Mucosa of stomach (tissue), 1 donor: Measurements from ENCODE around the gene HMGA1.

Experiments used
- H3K27me3 ChIP-seq: one replicate; pipeline ENCODE4 v1.7.0; 2013; ENCODE audit warnings: mild to moderate bottlenecking, low read length; ENCODE audit not compliant: control insufficient read depth, insufficient read depth
- H3K36me3 ChIP-seq: one replicate; pipeline ENCODE4 v1.7.0; 2013; ENCODE audit warnings: low read length; ENCODE audit not compliant: control insufficient read depth, insufficient read depth
- H3K4me1 ChIP-seq: one replicate; pipeline ENCODE4 v1.7.0; 2013; ENCODE audit warnings: mild to moderate bottlenecking, low read length; ENCODE audit not compliant: control insufficient read depth, insufficient read depth
- H3K4me3 ChIP-seq: one replicate; pipeline ENCODE4 v1.7.0; 2013; ENCODE audit warnings: low read length
- H3K9ac ChIP-seq: one replicate; pipeline ENCODE4 v1.7.0; 2013; ENCODE audit warnings: mild to moderate bottlenecking, low read length, moderate library complexity
- H3K9me3 ChIP-seq: one replicate; pipeline ENCODE4 v1.7.0; 2013; ENCODE audit warnings: mild to moderate bottlenecking, low read length, moderate library complexity; ENCODE audit not compliant: control insufficient read depth
- donor health status: Pancreatic carcinoma.

The HMGA1 gene

GRCh38 chr6:34277763-34278112 lies 41.1 kb downstream of the HMGA1 start:
- Histone ChIP-seq H3K27me3 (no peaks in the 10 kb centered on the region), H3K4me3 (no peak overlapping the region), H3K9ac (no peak overlapping the region), H3K4me1 (peaks cover 5% of the 10 kb centered on the region), H3K36me3 (no peaks in the 10 kb centered on the region), H3K9me3 (no peaks in the 10 kb centered on the region)

DNA sequence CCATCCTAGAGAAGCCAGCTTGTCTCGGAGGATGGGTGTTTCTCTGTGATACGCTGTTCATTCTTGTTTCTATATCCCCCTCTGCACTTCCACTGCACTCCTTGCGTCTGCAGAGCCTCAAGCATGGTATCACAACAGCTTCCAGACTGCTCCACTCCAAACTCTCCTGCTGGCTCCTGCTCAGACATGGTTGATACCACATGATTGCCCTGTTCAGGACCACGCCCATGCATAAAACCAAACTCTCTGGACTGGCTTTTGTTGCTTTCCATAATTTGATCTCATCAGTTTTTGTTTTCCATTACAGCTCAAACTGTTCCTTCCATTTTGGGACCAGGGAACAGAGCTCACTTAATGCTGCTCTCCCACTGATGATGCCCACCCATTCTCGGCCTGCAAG lies 42.2 kb downstream of the HMGA1 start:
- Histone ChIP-seq H3K4me3 (no peak overlapping the region), H3K9me3 (no peaks in the 10 kb centered on the region), H3K9ac (no peak overlapping the region), H3K4me1 (no peaks in the 10 kb centered on the region), H3K36me3 (no peaks in the 10 kb centered on the region), H3K27me3 (no peaks in the 10 kb centered on the region)

DNA sequence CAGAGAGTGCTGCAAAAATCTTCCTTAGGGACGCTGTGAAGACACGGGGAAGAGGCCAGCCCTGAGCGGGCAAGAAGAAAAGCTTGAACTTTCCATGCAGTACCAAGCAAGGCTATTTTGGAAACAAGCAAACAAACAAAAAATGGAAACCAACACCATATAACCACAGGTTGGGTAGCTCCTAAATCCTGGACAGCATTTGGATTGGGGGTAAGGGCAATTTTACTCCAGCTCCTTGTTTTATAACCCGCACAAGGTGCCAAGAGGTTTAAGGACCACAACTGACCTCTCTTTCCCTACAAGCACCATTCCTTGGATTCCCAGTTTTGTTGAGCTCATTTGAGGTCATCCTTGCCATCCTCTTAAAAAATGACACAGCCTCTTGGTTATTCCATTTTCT lies 43.5 kb downstream of the HMGA1 start:
- Histone ChIP-seq H3K4me1 (no peaks in the 10 kb centered on the region), H3K9me3 (no peaks in the 10 kb centered on the region), H3K27me3 (no peaks in the 10 kb centered on the region), H3K9ac (no peak overlapping the region), H3K4me3 (no peak overlapping the region), H3K36me3 (no peaks in the 10 kb centered on the region)

DNA sequence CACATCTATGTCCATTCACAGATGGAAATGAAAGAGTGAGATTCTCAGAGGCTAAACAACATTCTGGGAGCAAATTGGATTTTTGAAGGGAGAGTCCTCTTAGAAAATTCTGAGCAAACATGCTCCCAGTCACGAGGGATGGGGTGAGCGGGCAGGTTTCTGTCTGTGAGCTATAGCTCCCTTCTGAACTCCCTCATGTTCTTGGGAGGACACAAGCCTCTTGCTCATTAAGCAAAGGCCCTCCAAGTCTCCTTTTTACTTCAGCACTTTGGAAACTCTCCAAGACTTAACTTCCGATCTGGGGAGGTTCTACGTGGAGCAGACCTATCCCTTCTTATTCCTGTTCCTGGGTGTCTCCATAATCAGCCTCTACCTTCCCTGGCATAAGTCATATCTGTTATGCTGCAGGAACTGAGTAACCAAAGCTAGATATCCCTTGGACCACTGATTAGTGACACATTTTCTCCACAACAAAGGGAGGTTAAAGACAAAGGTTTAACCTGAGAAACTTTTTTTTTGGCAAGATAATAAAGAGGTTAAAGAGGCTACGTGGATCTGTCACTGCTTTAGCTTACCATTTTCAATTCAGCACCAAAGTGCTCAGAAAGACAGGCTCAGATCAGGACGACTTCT lies 45.1 kb downstream of the HMGA1 start:
- H3K36me3 ChIP-seq, result no peaks in the 10 kb centered on the region
- no peak overlapping the region for H3K4me3 ChIP-seq
- no peaks in the 10 kb centered on the region for H3K4me1 ChIP-seq
- no peak overlapping the region for H3K9ac ChIP-seq
- no peaks in the 10 kb centered on the region for H3K27me3 ChIP-seq
- H3K9me3 ChIP-seq, result no peaks in the 10 kb centered on the region

DNA sequence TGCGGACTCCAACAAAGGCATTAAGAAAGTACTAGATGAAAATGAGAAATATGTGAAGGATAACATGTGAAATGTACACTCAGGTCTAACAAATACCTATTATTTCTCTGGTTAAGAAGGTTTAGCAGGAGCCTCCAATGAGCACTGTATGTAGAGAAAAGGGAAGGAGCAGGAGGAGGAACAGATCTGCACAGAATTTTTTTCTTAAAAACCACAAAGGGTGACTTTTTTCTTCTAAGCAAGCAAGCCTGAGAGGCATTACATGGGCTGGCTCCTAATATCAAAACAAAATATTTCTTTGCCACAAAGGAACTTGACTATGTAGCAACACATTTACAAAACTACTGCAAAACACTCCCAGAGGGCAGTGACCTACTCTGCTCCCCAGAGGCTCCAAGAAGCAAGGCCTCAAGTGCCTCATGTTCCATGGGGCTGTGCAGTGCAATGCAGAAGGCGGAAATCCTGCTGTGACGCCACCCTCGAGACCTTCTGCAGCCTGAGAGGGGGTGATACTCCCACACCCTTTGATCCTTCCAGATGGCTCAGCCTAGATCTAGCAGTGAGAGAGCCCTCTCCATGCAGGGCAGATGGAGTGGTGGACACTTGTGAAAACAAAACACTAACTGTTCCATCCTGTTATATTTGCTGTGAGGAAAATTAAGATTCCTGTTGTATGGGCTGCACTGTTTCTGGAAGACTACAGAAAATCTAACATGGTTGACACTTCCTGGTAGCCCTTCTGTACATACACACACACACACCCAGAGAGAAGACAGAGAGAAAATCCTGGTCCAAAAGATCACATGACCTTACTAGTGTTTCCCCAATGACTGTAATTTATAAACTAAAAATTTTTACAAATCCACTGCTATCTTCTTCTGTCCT lies 48.1 kb downstream of the HMGA1 start:
- no peaks in the 10 kb centered on the region for H3K9me3 ChIP-seq
- H3K36me3 ChIP-seq, result no peaks in the 10 kb centered on the region
- no peak overlapping the region for H3K4me3 ChIP-seq
- no peaks in the 10 kb centered on the region for H3K4me1 ChIP-seq
- H3K27me3 ChIP-seq, result no peaks in the 10 kb centered on the region
- H3K9ac ChIP-seq, result no peak overlapping the region

- no peak overlapping the region for H3K9ac ChIP-seq
- H3K9me3 ChIP-seq, result no peaks in the 10 kb centered on the region
- H3K4me3 ChIP-seq, result no peak overlapping the region
- H3K36me3 ChIP-seq, result no peaks in the 10 kb centered on the region
- no peaks in the 10 kb centered on the region for H3K27me3 ChIP-seq
- H3K4me1 ChIP-seq, result no peaks in the 10 kb centered on the region
These were observed 48.9 kb downstream of the HMGA1 start for GRCh38 chr6:34285448-34286164.

GRCh38 chr6:34288581-34288980 lies 51.9 kb downstream of the HMGA1 start:
- H3K4me3 ChIP-seq, result no peak overlapping the region
- H3K9ac ChIP-seq, result no peak overlapping the region
- peaks cover 3% of the 10 kb centered on the region for H3K36me3 ChIP-seq
- no peaks in the 10 kb centered on the region for H3K27me3 ChIP-seq
- H3K9me3 ChIP-seq, result no peaks in the 10 kb centered on the region
- no peaks in the 10 kb centered on the region for H3K4me1 ChIP-seq

DNA sequence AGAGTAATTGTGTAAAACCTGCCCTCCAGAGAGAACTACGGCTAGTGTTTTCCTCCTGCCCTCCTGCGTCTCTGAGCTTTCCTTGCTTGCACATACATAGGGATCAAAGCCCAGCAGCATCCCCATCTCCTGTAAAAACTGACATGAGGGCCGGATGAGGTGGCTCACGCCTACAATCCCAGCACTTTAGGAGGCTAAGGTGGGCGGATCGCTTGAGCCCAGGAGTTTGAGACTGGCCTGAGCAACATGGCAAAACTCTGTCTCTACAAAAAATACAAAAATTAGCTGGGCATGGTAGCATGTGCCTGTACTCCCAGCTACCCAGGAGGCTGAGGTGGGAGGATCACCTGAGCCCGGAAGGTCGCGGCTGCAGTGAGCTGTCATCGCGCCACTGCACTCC lies 52.5 kb downstream of the HMGA1 start:
- Histone ChIP-seq H3K9ac (no peak overlapping the region), H3K4me3 (no peak overlapping the region), H3K4me1 (no peaks in the 10 kb centered on the region), H3K36me3 (peaks cover 3% of the 10 kb centered on the region), H3K9me3 (no peaks in the 10 kb centered on the region), H3K27me3 (no peaks in the 10 kb centered on the region)

DNA sequence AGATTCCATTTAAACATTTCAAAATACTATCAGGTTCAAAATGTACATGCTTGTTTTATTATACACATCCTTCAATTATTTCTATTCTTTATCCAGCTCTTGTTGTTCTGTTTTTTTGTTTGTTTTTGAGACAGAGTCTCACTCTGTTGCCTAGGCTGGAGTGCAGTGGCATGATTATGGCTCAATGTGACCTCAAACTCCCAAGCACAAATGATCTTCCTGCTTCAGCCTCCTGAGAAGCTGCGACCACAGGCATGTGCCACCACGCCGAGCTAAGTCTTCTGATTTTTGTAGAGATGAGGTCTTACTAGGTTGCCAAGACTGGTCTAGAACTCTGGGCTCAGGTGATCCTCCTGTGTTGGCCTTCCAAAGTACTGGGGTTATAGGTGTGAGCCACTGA lies 56.3 kb downstream of the HMGA1 start:
- Histone ChIP-seq H3K27me3 (no peaks in the 10 kb centered on the region), H3K4me1 (no peaks in the 10 kb centered on the region), H3K9me3 (no peaks in the 10 kb centered on the region), H3K9ac (no peak overlapping the region), H3K36me3 (peaks cover 3% of the 10 kb centered on the region), H3K4me3 (no peak overlapping the region)

- H3K9ac ChIP-seq, result no peak overlapping the region
- no peaks in the 10 kb centered on the region for H3K27me3 ChIP-seq
- H3K4me1 ChIP-seq, result no peaks in the 10 kb centered on the region
These were observed 59.0 kb downstream of the HMGA1 start for GRCh38 chr6:34295721-34296120.

More at GRCh38 chr6:34295721-34296120, 59.0 kb downstream of the HMGA1 start:
- no peak overlapping the region for H3K4me3 ChIP-seq
- H3K36me3 ChIP-seq, result peaks cover 3% of the 10 kb centered on the region
- H3K9me3 ChIP-seq, result no peaks in the 10 kb centered on the region
